Brain pericyte (primary cell): ENCODE results near the gene RALGAPA2.

Source experiments
- DNase-seq: peaks from one replicate; pipeline ENCODE4 v3.0.0-alpha.2; 2012; ENCODE audit warnings: low read depth, low spot score

RALGAPA2 gene

GRCh38 chr20:20436689-20437088 lies 275.8 kb downstream of the RALGAPA2 start:
- no peak for DNase-seq

GRCh38 chr20:20435453-20435852 lies 277.0 kb downstream of the RALGAPA2 start:
- no peak for DNase-seq

- DNase-seq = no peak
Observed at GRCh38 chr20:20432618-20433286, 279.7 kb downstream of the RALGAPA2 start.

GRCh38 chr20:20430066-20430465 lies 282.4 kb downstream of the RALGAPA2 start:
- DNase-seq = no peak

GRCh38 chr20:20428067-20428466 lies 284.4 kb downstream of the RALGAPA2 start:
- no peak for DNase-seq

- no peak for DNase-seq
Observed at GRCh38 chr20:20427227-20427864, 285.1 kb downstream of the RALGAPA2 start.

GRCh38 chr20:20426655-20426907 lies 285.9 kb downstream of the RALGAPA2 start:
- DNase-seq = no peak

- DNase-seq = no peak
Observed at GRCh38 chr20:20425823-20426654, 286.4 kb downstream of the RALGAPA2 start.

GRCh38 chr20:20423117-20423516 lies 289.3 kb downstream of the RALGAPA2 start:
- DNase-seq = no peak

GRCh38 chr20:20417876-20418676 lies 294.4 kb downstream of the RALGAPA2 start:
- no peak for DNase-seq

GRCh38 chr20:20415321-20415720 lies 297.1 kb downstream of the RALGAPA2 start:
- no peak for DNase-seq

- no peak for DNase-seq
Observed at GRCh38 chr20:20414640-20415220, 297.7 kb downstream of the RALGAPA2 start.

GRCh38 chr20:20413810-20414281 lies 298.6 kb downstream of the RALGAPA2 start:
- no peak for DNase-seq

- no peak for DNase-seq
Observed at GRCh38 chr20:20412750-20413149, 299.7 kb downstream of the RALGAPA2 start.

- no peak for DNase-seq
Observed at GRCh38 chr20:20411836-20412235, 300.6 kb downstream of the RALGAPA2 start.

GRCh38 chr20:20411402-20411801 lies 301.0 kb downstream of the RALGAPA2 start:
- no peak for DNase-seq

GRCh38 chr20:20410678-20411077 lies 301.8 kb downstream of the RALGAPA2 start:
- no peak for DNase-seq

GRCh38 chr20:20409331-20409730 lies 303.1 kb downstream of the RALGAPA2 start:
- no peak for DNase-seq

GRCh38 chr20:20407891-20408805 lies 304.3 kb downstream of the RALGAPA2 start:
- DNase-seq = no peak

GRCh38 chr20:20406306-20406705 lies 306.1 kb downstream of the RALGAPA2 start:
- DNase-seq = no peak
